RWPE2 (cell line): ENCODE data around the gene HOXD3.

ENCODE experiments used
- ATAC-seq: fragments of 200-7000 bp; cut with Tn5 transposase; 3 replicates; pipeline ENCODE4 v1.9.1; 2021; ENCODE audit warnings: low read depth
- DNase-seq: peaks from one replicate; pipeline ENCODE4 v3.0.0-alpha.2; 2020; ENCODE audit warnings: low spot score
- H3K27ac ChIP-seq: fragments of 450-650 bp; 2 replicates; pipeline ENCODE4 v1.5.1; 2017; ENCODE audit warnings: mild to moderate bottlenecking; ENCODE audit not compliant: poor library complexity, severe bottlenecking
- H3K27me3 ChIP-seq: fragments of 250-450 bp; sonication (Bioruptor Pico); 2 replicates; pipeline ENCODE4 v1.5.1; 2021; ENCODE audit warnings: mild to moderate bottlenecking, moderate library complexity; ENCODE audit not compliant: insufficient read depth, poor library complexity, severe bottlenecking
- H3K36me3 ChIP-seq: fragments of 250-450 bp; sonication (Bioruptor Pico); 2 replicates; pipeline ENCODE4 v1.5.1; 2020; ENCODE audit warnings: low read depth, mild to moderate bottlenecking, moderate library complexity
- H3K4me1 ChIP-seq: fragments of 250-450 bp; sonication (Bioruptor Pico); 2 replicates; pipeline ENCODE4 v1.5.1; 2021; ENCODE audit warnings: mild to moderate bottlenecking, moderate library complexity; ENCODE audit not compliant: insufficient read depth, poor library complexity, severe bottlenecking
- H3K4me3 ChIP-seq: fragments of 250-450 bp; sonication (Bioruptor Pico); 2 replicates; pipeline ENCODE4 v1.5.1; 2021; ENCODE audit warnings: mild to moderate bottlenecking, moderate library complexity; ENCODE audit not compliant: severe bottlenecking
- H3K9me3 ChIP-seq: fragments of 250-450 bp; sonication (Bioruptor Pico); 2 replicates; pipeline ENCODE4 v1.5.1; 2021; ENCODE audit warnings: mild to moderate bottlenecking, moderate library complexity; ENCODE audit not compliant: severe bottlenecking
- CTCF ChIP-seq: fragments of 450-650 bp; IDR thresholded peaks from one replicate; pipeline ENCODE4 v1.5.1; 2017; ENCODE audit warnings: mild to moderate bottlenecking, moderate library complexity; ENCODE audit not compliant: poor library complexity, severe bottlenecking

HOXD3 gene

GRCh38 chr2:176114120-176114929, 42.8 kb upstream of the HOXD3 start:
- Histone ChIP-seq H3K4me3 (no peak overlapping the region), H3K9me3 (no peaks in the 10 kb centered on the region), H3K27ac (peak overlapping the region; percentile 22), H3K27me3 (no peaks in the 10 kb centered on the region), H3K4me1 (peaks cover 6% of the 10 kb centered on the region), H3K36me3 (peaks cover 52% of the 10 kb centered on the region)
- ATAC-seq (peak; percentile 30; the same call in 2 of the 3 replicates), DNase-seq (no peak)
- no peak for TF ChIP-seq CTCF

DNA sequence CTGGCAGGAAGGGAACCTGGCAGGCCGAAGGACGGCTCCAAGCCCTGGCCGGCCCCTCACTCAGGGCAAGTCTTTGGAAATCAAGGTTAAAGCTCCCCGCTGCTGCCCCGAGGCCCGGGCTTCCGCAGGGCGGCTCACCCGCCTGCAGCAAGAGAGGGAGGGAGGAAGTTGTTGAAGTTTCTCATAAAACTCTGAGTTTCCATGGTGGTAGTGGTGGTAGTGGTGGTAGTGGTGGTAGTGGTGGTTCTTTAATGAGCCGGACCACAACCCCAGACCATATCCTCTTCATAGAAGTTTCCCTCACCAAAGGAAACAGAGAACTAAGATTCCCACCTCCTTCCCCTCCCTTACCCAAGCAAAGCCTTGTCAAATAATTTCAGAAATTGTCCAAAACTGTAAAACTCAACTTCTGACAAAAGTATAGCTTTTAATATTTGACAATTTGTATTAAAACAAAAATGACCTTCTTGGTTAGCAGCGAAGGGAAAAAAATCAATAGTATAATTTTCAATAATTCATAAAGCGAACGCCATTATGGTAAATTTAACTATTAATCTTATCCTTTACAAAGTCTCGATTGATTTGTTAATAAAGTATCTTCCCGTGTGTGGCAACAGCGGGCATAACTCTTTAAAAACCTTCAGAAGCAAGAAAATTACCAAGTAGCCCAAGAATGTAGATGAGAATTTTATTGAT, 42.0 kb upstream of the HOXD3 start:
- Histone ChIP-seq H3K9me3 (no peaks in the 10 kb centered on the region), H3K27ac (peak overlapping the region; percentile 22), H3K36me3 (peaks cover 47% of the 10 kb centered on the region), H3K4me3 (no peak overlapping the region), H3K27me3 (no peaks in the 10 kb centered on the region), H3K4me1 (peaks cover 6% of the 10 kb centered on the region)
- DNase-seq (no peak), ATAC-seq (no peak)
- no peak for TF ChIP-seq CTCF

DNA sequence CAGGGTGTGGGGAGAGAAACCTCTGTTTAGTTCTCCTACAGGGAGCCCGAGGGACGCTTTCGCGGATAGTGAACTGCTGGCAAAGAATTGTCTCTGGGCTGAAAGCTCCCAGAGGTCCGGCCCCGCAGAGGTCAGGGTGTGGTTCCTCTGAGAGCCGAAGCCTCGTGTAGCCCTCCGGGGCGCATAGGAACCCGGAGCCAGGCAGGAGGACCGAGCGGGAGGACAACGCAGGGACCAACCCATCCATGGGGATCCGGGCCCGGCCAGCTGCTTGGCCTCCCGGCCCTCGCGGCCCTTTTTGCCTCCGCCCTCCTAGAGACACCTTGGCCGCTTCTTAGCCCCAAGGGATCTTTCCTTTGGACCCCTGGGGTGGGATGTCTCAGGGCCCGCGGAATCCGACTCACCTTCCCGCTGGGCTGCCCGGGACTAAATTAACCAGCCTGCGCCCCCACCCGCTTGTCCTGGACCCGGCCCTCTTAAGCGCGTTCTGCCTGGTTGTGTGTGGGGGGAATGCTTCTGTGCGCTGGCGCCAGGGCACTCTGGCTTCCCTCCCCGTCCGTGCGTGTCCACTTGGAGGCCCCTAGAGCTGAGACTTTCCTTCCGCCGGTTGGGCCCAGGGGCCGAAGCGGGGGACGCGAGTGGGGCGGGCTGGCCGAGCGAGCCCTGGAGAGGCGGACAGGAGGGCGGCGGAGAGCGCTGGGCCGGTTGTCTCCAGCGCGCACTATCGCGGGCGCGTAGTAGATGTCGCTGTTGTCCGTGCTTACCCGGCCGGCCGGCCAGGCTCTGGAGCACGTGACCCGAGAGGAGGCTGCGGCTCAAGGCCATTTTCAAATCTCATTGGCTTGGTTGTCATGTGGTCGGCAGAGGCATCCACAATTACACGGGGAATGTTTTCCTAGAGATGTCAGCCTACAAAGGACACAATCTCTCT, 41.0 kb upstream of the HOXD3 start, which contains the start of gene HOXD10:
Gene HOXD10, plus strand, starts transcription at position 896 of the 931 bp plus-strand sequence. CDS start 56 bp downstream, outside the sequence.
- ATAC-seq = peak; percentile 76
- H3K36me3 ChIP-seq = peaks cover 38% of the 10 kb centered on the region
- H3K4me3 ChIP-seq = peak within 1 kb of the TSS; percentile 12
- no peaks in the 10 kb centered on the region for H3K9me3 ChIP-seq
- no peaks in the 10 kb centered on the region for H3K27me3 ChIP-seq
- peaks cover 6% of the 10 kb centered on the region for H3K4me1 ChIP-seq
- peak; percentile 59 for TF ChIP-seq CTCF
- peak within 1 kb of the TSS; percentile 22 for H3K27ac ChIP-seq
- no peak for DNase-seq

- no peak for ATAC-seq
- no peak for TF ChIP-seq CTCF
- Histone ChIP-seq H3K27me3 (no peaks in the 10 kb centered on the region), H3K36me3 (peaks cover 35% of the 10 kb centered on the region), H3K9me3 (no peaks in the 10 kb centered on the region), H3K4me3 (no peak overlapping the region), H3K4me1 (peaks cover 6% of the 10 kb centered on the region), H3K27ac (no peak overlapping the region)
- no peak for DNase-seq
These were observed 39.8 kb upstream of the HOXD3 start for GRCh38 chr2:176117162-176117822.
